ENCODE data around the gene PARD3B.

Gene PARD3B

GRCh38 chr2:205390866-205391265, 845.6 kb downstream of the PARD3B start:
- no peak for DNase-seq (ENCODE audit: low spot score)

- DNase-seq (ENCODE audit: low spot score): no peak
These were observed 856.2 kb downstream of the PARD3B start for GRCh38 chr2:205401511-205401910.

- no peak for DNase-seq (ENCODE audit: low spot score)
These were observed 856.7 kb downstream of the PARD3B start for GRCh38 chr2:205402011-205402410.

GRCh38 chr2:205403244-205403825, 858.1 kb downstream of the PARD3B start:
- DNase-seq (ENCODE audit: low spot score): no peak

GRCh38 chr2:205405194-205405593, 859.9 kb downstream of the PARD3B start:
- no peak for DNase-seq (ENCODE audit: low spot score)

GRCh38 chr2:205405752-205406151, 860.5 kb downstream of the PARD3B start:
- DNase-seq (ENCODE audit: low spot score): no peak

GRCh38 chr2:205407984-205408383, 862.7 kb downstream of the PARD3B start:
- no peak for DNase-seq (ENCODE audit: low spot score)

GRCh38 chr2:205408696-205409095, 863.4 kb downstream of the PARD3B start:
- no peak for DNase-seq (ENCODE audit: low spot score)

GRCh38 chr2:205409411-205409810, 864.1 kb downstream of the PARD3B start:
- DNase-seq (ENCODE audit: low spot score): no peak

- DNase-seq (ENCODE audit: low spot score): peak; percentile 71
These were observed 866.3 kb downstream of the PARD3B start for GRCh38 chr2:205411558-205411957.

- DNase-seq (ENCODE audit: low spot score): no peak
These were observed 879.1 kb downstream of the PARD3B start for GRCh38 chr2:205424326-205424725.

- DNase-seq (ENCODE audit: low spot score): no peak
These were observed 879.8 kb downstream of the PARD3B start for GRCh38 chr2:205425102-205425501.

- DNase-seq (ENCODE audit: low spot score): no peak
These were observed 881.8 kb downstream of the PARD3B start for GRCh38 chr2:205427112-205427511.

GRCh38 chr2:205428811-205429210, 883.5 kb downstream of the PARD3B start:
- no peak for DNase-seq (ENCODE audit: low spot score)

- DNase-seq (ENCODE audit: low spot score): no peak
These were observed 890.7 kb downstream of the PARD3B start for GRCh38 chr2:205435970-205436369.

GRCh38 chr2:205438241-205438640, 893.0 kb downstream of the PARD3B start:
- no peak for DNase-seq (ENCODE audit: low spot score)

- no peak for DNase-seq (ENCODE audit: low spot score)
These were observed 894.3 kb downstream of the PARD3B start for GRCh38 chr2:205439621-205440020.

- no peak for DNase-seq (ENCODE audit: low spot score)
These were observed 896.2 kb downstream of the PARD3B start for GRCh38 chr2:205441524-205441923.

GRCh38 chr2:205448189-205448588, 902.9 kb downstream of the PARD3B start:
- no peak for DNase-seq (ENCODE audit: low spot score)

- DNase-seq (ENCODE audit: low spot score): no peak
These were observed 906.7 kb downstream of the PARD3B start for GRCh38 chr2:205451901-205452512.

- no peak for DNase-seq (ENCODE audit: low spot score)
These were observed 907.9 kb downstream of the PARD3B start for GRCh38 chr2:205453202-205453601.

- no peak for DNase-seq (ENCODE audit: low spot score)
These were observed 911.4 kb downstream of the PARD3B start for GRCh38 chr2:205456682-205457081.

- DNase-seq (ENCODE audit: low spot score): no peak
These were observed 914.9 kb downstream of the PARD3B start for GRCh38 chr2:205460217-205460616.

GRCh38 chr2:205461169-205461568, 915.9 kb downstream of the PARD3B start:
- no peak for DNase-seq (ENCODE audit: low spot score)
